H9 (cell line): Measurements from ENCODE around the gene CKMT2. TPM values are rescaled to one million over a fixed set of nuclear protein-coding genes. Genes with fewer than 3 reads are reported as not detected.
A peak's percentile ranks its signal among the peaks of the same experiment; 100 is the strongest.

Experiments used
- DNase-seq: peaks from one replicate; pipeline ENCODE4 v3.0.0-alpha.2; 2017
- H2AFZ ChIP-seq: one replicate; pipeline ENCODE4 v1.6.1; 2013; ENCODE audit warnings: mild to moderate bottlenecking, low read length, control low read depth, moderate library complexity
- H2AK5ac ChIP-seq: 2 replicates; pipeline ENCODE4 v1.6.1; 2013; ENCODE audit warnings: low read length, control low read depth, mixed read lengths; ENCODE audit not compliant: insufficient read length
- H2BK120ac ChIP-seq: one replicate; pipeline ENCODE4 v1.6.1; 2013; ENCODE audit warnings: low read depth, mild to moderate bottlenecking, low read length, control low read depth, inconsistent platforms; ENCODE audit not compliant: poor library complexity, severe bottlenecking
- H2BK12ac ChIP-seq: 2 replicates; pipeline ENCODE4 v1.6.1; 2013; ENCODE audit warnings: low read length, control low read depth, mixed read lengths, low read depth; ENCODE audit not compliant: insufficient read length
- H2BK15ac ChIP-seq: 2 replicates; pipeline ENCODE4 v1.6.1; 2013; ENCODE audit warnings: low read depth, low read length, control low read depth
- H2BK20ac ChIP-seq: one replicate; pipeline ENCODE4 v1.6.1; 2013; ENCODE audit warnings: low read depth, mild to moderate bottlenecking, low read length, control low read depth, inconsistent platforms; ENCODE audit not compliant: poor library complexity, severe bottlenecking
- H2BK5ac ChIP-seq: 2 replicates; pipeline ENCODE4 v1.6.1; 2013; ENCODE audit warnings: low read length, control low read depth, mixed read lengths; ENCODE audit not compliant: insufficient read length
- H3K14ac ChIP-seq: 2 replicates; pipeline ENCODE4 v1.6.1; 2013; ENCODE audit warnings: low read length, control low read depth; ENCODE audit not compliant: insufficient read depth
- H3K18ac ChIP-seq: 2 replicates; pipeline ENCODE4 v1.6.1; 2013; ENCODE audit warnings: low read depth, mild to moderate bottlenecking, mixed read lengths, low read length, control low read depth; ENCODE audit not compliant: insufficient read length
- H3K23ac ChIP-seq: 2 replicates; pipeline ENCODE4 v1.6.1; 2013; ENCODE audit warnings: low read length, control low read depth, mixed read lengths, low read depth; ENCODE audit not compliant: insufficient read length
- H3K23me2 ChIP-seq: 2 replicates; pipeline ENCODE4 v1.6.1; 2013; ENCODE audit warnings: low read depth, mild to moderate bottlenecking, mixed read lengths, low read length, control low read depth; ENCODE audit not compliant: insufficient read length, poor library complexity, severe bottlenecking
- H3K27ac ChIP-seq: 2 replicates; pipeline ENCODE4 v1.5.1; 2013; ENCODE audit warnings: low read length, control low read depth, mixed read lengths, low read depth; ENCODE audit not compliant: insufficient read length
- H3K27me3 ChIP-seq: 2 replicates; pipeline ENCODE4 v1.6.1; 2013; ENCODE audit warnings: low read length, control low read depth, inconsistent platforms; ENCODE audit not compliant: insufficient read depth
- H3K4ac ChIP-seq: 2 replicates; pipeline ENCODE4 v1.6.1; 2013; ENCODE audit warnings: low read depth, mild to moderate bottlenecking, control low read depth, inconsistent platforms, low read length, moderate library complexity
- H3K4me1 ChIP-seq: 2 replicates; pipeline ENCODE4 v1.6.1; 2013; ENCODE audit warnings: low read length, control low read depth, inconsistent platforms; ENCODE audit not compliant: insufficient read depth
- H3K4me2 ChIP-seq: 2 replicates; pipeline ENCODE4 v1.6.1; 2013; ENCODE audit warnings: low read length, control low read depth, mixed read lengths; ENCODE audit not compliant: insufficient read length, insufficient read depth
- H3K56ac ChIP-seq: 2 replicates; pipeline ENCODE4 v1.6.1; 2013; ENCODE audit warnings: low read depth, mild to moderate bottlenecking, mixed read lengths, low read length, control low read depth; ENCODE audit not compliant: insufficient read length
- H3K79me1 ChIP-seq: 2 replicates; pipeline ENCODE4 v1.6.1; 2013; ENCODE audit warnings: low read depth, mild to moderate bottlenecking, moderate library complexity, low read length, control low read depth, inconsistent platforms; ENCODE audit not compliant: insufficient read depth, poor library complexity, severe bottlenecking
- H3K79me2 ChIP-seq: 2 replicates; pipeline ENCODE4 v1.6.1; 2013; ENCODE audit warnings: low read length, control low read depth, inconsistent platforms; ENCODE audit not compliant: insufficient read depth
- H3K9ac ChIP-seq: 2 replicates; pipeline ENCODE4 v1.6.1; 2013; ENCODE audit warnings: low read length, control low read depth, mixed read lengths; ENCODE audit not compliant: insufficient read length; ENCODE audit errors: extremely low read depth
- H3K9me3 ChIP-seq: one replicate; pipeline ENCODE4 v1.6.1; 2013; ENCODE audit warnings: low read depth, low read length, inconsistent platforms; ENCODE audit not compliant: control insufficient read depth
- H3T11ph ChIP-seq: one replicate; pipeline ENCODE4 v1.6.1; 2013; ENCODE audit warnings: mild to moderate bottlenecking, low read length, control low read depth, inconsistent platforms
- H4K20me1 ChIP-seq: one replicate; pipeline ENCODE4 v1.6.1; 2013; ENCODE audit not compliant: control insufficient read depth, insufficient read length, insufficient read depth
- H4K5ac ChIP-seq: 2 replicates; pipeline ENCODE4 v1.6.1; 2013; ENCODE audit warnings: low read depth, mild to moderate bottlenecking, mixed read lengths, low read length, control low read depth; ENCODE audit not compliant: insufficient read length
- H4K8ac ChIP-seq: replicated peaks from 2 replicates; pipeline ENCODE4 v1.6.1; 2013; ENCODE audit warnings: low read length, control low read depth, mixed read lengths, low read depth; ENCODE audit not compliant: insufficient read length
- H4K91ac ChIP-seq: 2 replicates; pipeline ENCODE4 v1.6.1; 2013; ENCODE audit warnings: low read depth, mild to moderate bottlenecking, moderate library complexity, mixed read lengths, low read length, control low read depth; ENCODE audit not compliant: insufficient read length
- H3K27ac Mint-ChIP-seq, 3 experiments: 2 replicates in 2 of 3; 3 replicates in 1 of 3; pipeline ENCODE4 v1.8.0; 2020 to 2021; ENCODE audit warnings: mixed read lengths in 3 of 3, mild to moderate bottlenecking in 1 of 3, moderate library complexity in 1 of 3
- H3K27me3 Mint-ChIP-seq: 2 replicates; pipeline ENCODE4 v1.8.0; 2021; ENCODE audit warnings: low read depth, mild to moderate bottlenecking, moderate library complexity, mixed read lengths
- H3K36me3 Mint-ChIP-seq, 3 experiments: 2 replicates in 2 of 3; 3 replicates in 1 of 3; pipeline ENCODE4 v1.8.0; 2020 to 2021; ENCODE audit warnings: low read depth in 3 of 3, mixed read lengths in 3 of 3; ENCODE audit not compliant: insufficient read depth in 1 of 3
- H3K4me1 Mint-ChIP-seq, 2 experiments: 2 replicates each; pipeline ENCODE4 v1.8.0; 2020; ENCODE audit warnings: mixed read lengths in 2 of 2
- H3K4me3 Mint-ChIP-seq, 2 experiments: 2 replicates in 1 of 2; 3 replicates in 1 of 2; pipeline ENCODE4 v1.8.0; 2020 to 2021; ENCODE audit warnings: mild to moderate bottlenecking in 2 of 2, mixed read lengths in 2 of 2, moderate library complexity in 1 of 2
- H3K9me3 Mint-ChIP-seq, 2 experiments: 2 replicates in 1 of 2; 3 replicates in 1 of 2; pipeline ENCODE4 v1.8.0; 2020; ENCODE audit warnings: mild to moderate bottlenecking in 2 of 2, mixed read lengths in 2 of 2, moderate library complexity in 1 of 2
- WGBS: extraction: QIAGEN DNeasy Blood & Tissue Kit; methylation state at CpG from one replicate; pipeline ENCODE4 v1.1.7; 2013; ENCODE audit warnings: missing lambda C conversion rate, low lambda C conversion rate, mixed read lengths; ENCODE audit not compliant: insufficient read length; ENCODE audit errors: extremely low coverage; 5-methylcytosine and 5-hydroxymethylcytosine counted together
- total RNA-seq: library from RNA; stranded (reverse); gene quantifications from 2 replicates; pipeline ENCODE4 v1.2.1, GENCODE V29; 2021
- TF ChIP-seq, protein P1 (sequence below): fragments of 200-600 bp; sonication (generic); conservative IDR thresholded peaks from 3 replicates; pipeline ENCODE4 v1.8.0; 2021; ENCODE audit warnings: antibody characterized with exemption, mild to moderate bottlenecking

The CKMT2 gene
- total RNA-seq, 1 experiment from 2014 or later = 1.8 TPM

GRCh38 chr5:81302596-81302995 is 69.5 kb downstream of the CKMT2 start:
- H4K91ac ChIP-seq = no peak overlapping the region
- no peaks in the 10 kb centered on the region for H4K20me1 ChIP-seq
- H3T11ph ChIP-seq = no peak overlapping the region
- no peak overlapping the region for H4K8ac ChIP-seq
- H3K27ac ChIP-seq = no peak overlapping the region
- no peak overlapping the region for H3K9ac ChIP-seq
- H3K27me3 ChIP-seq = no peaks in the 10 kb centered on the region
- peaks cover 7% of the 10 kb centered on the region for H3K79me1 ChIP-seq
- peak overlapping the region; percentile 88 for H3K4me2 ChIP-seq
- no peak overlapping the region for H3K56ac ChIP-seq
- no CpG with 5 or more reads among the region's 5 CpGs for WGBS
- H3K79me2 ChIP-seq = peaks cover 6% of the 10 kb centered on the region; the same call in 1 of the 2 replicates
- H3K27ac Mint-ChIP-seq = no peak overlapping the region
- H2AFZ ChIP-seq = no peak overlapping the region
- H2BK5ac ChIP-seq = no peak overlapping the region
- H3K4me1 Mint-ChIP-seq = peaks cover 16 to 18% of the 10 kb centered on the region in 2 experiments
- H2BK12ac ChIP-seq = no peak overlapping the region
- H3K23me2 ChIP-seq = no peaks in the 10 kb centered on the region
- H3K27me3 Mint-ChIP-seq = no peaks in the 10 kb centered on the region
- no peak overlapping the region for H3K4ac ChIP-seq
- H3K23ac ChIP-seq = no peak overlapping the region
- peak overlapping the region; percentile 91 to 97 for H3K4me3 Mint-ChIP-seq
- no peak overlapping the region for H4K5ac ChIP-seq
- H3K9me3 ChIP-seq = no peaks in the 10 kb centered on the region
- H2BK20ac ChIP-seq = no peak overlapping the region
- TF ChIP-seq, protein P1, sequence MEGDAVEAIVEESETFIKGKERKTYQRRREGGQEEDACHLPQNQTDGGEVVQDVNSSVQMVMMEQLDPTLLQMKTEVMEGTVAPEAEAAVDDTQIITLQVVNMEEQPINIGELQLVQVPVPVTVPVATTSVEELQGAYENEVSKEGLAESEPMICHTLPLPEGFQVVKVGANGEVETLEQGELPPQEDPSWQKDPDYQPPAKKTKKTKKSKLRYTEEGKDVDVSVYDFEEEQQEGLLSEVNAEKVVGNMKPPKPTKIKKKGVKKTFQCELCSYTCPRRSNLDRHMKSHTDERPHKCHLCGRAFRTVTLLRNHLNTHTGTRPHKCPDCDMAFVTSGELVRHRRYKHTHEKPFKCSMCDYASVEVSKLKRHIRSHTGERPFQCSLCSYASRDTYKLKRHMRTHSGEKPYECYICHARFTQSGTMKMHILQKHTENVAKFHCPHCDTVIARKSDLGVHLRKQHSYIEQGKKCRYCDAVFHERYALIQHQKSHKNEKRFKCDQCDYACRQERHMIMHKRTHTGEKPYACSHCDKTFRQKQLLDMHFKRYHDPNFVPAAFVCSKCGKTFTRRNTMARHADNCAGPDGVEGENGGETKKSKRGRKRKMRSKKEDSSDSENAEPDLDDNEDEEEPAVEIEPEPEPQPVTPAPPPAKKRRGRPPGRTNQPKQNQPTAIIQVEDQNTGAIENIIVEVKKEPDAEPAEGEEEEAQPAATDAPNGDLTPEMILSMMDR = no peak
- H3K4me1 ChIP-seq = peaks cover 2% of the 10 kb centered on the region; the same call in 1 of the 2 replicates
- no peak for DNase-seq
- H3K36me3 Mint-ChIP-seq = peaks cover 0 to 7% (median 5%) of the 10 kb centered on the region in 3 experiments; a peak in 4 of 7 replicates
- no peak overlapping the region for H2BK120ac ChIP-seq
- no peak overlapping the region for H2BK15ac ChIP-seq
- no peak overlapping the region for H2AK5ac ChIP-seq
- H3K18ac ChIP-seq = no peak overlapping the region
- H3K9me3 Mint-ChIP-seq = no peaks in the 10 kb centered on the region
- H3K14ac ChIP-seq = no peak overlapping the region
